ENCODE data around the gene NEGR1.

The NEGR1 gene

DNA sequence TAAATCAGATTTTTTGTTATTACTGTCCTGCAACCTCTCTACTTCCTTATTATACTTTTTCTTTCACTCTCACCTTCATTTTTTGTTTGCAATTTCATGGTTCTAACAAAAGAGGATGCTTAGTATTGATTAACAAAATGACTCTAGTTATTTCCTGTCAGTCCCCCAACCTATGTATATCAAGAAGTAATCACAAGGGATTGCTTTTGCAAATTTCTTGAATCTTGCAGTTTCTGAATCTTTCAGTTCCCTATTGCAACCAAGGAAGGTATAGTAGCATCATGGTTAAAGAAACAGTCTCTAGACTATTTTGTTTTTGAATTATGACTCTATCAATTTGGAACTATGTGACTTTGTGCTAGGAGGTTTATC is 446.9 kb downstream of the NEGR1 start:
- DNase-seq: no peak

DNA sequence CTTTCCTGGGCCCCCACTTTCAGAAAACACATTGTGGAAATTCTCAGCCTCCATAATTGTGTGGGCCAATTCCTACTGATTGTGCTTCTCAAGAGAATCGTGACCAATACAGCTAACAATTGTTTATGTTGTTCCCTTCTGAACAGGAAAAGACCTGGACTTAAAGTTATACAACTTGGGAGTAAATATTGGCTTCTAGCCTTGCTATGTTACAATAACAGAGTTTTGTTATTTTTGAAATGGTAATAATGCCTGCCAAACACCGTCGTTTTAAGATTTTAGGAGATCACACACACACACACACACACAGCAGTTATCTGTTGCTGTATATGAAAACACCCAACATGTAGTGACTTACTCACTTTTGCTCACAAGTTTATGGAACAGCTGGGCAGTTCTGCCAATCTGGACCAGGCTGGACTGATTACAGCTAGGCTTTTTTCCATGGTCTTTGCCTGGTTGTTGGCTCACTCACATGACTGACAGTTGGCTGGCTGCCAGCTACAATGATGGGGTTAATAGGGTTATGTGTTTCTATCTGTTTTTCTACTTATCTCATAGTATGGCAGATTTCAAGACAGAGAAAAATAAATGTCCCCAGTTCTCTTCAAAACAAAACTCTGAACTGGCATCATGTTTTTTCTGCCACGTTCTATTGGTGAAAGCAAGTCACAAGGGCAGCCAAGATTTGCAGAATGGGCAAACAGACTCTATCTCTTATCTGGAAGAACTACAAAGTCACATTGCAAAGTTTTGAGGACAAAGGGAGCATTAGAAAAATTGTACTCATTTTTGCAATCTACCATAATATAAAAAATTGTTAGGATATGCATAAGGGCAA is 447.5 kb downstream of the NEGR1 start:
- DNase-seq: no peak

DNA sequence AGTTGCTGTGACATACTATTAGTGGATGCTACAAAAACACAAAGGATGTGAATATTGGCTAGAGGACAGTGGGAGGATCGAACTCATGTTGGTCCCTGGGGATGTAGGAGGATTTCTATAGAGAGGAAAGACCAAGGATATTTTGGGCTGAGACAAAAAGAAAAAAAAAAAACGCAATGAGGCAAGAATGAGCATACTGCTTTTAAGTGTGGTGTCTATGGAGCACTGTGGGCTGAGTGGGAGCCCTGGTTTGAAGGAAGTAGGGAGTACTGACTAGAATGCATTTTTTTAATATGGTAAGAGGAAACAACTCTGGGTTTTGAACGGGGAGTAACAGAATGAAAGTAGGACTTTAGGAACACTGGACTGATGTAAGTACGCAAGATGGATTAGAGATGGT is 450.7 kb downstream of the NEGR1 start:
- no peak for DNase-seq

DNA sequence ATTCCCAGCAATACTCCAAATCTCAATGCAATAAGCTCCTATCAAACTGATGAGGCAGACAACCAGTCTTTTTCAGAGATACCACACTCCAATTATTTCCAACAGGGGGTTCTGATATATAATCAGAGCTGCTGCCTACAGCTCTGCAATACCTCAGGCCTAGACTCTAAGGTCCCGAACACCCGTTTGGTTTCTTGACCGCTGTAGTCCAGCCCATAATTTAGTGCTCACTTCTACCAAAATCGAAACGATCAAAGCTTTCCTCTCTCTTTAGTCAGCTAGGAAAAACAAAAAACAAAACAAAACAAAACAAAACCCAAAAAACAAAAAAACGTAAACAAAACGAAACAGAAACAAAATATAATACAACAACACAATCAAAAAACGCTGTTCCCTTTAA is 453.0 kb downstream of the NEGR1 start:
- no peak for DNase-seq

DNA sequence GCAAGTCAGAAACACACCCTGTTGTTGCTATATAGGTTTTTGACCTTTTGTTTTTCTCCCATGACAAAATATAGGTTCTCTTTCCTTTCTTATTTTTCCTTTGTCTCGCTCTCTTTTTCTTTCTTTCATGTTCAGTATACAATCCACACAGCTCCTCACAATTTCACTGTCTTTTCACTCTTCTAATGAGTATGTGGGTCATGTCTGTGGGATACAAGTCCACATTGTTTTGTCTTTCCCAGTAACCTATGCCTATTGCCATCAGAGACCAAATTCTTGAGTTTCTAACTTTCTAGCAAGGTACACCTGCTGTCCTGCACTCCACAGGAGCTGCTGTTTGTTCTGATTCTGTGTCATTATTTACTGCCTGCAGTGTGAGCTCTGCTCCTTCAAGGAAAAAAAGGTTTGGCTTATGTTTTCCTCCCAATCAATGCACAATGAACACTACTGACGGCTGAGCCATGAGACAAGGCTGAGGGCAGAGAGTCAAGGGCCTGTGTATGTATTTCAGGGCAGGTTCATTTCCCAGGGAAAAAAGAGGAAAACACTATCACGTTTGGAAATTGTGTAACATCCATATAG is 453.8 kb downstream of the NEGR1 start:
- DNase-seq: no peak

DNA sequence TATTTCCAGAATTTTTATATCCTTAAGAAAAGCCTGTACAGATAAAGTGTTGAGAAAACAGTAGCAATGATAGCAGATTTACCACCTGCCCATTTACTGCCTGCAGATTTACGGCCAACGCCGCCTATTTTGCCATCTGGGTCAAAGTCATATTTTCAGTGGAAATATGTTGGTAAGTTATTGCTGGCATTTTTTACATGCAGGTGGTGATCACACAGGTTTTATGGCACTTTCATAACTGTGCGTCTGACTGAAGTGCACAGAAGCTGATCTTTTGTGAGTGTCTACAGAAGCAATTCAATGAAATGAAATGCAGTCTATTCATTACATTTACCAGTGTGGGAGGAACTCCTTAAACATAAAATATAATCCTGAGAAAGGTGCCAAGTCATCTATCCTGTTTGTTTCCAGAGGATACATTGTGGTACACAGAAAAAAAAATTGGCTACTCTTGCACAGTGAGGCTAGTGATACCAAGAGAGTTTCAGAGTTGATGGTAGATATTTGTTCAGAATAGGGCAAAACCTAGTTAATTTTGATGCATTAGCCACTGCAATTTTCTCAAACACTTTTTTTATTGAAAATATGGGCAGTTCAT is 458.5 kb downstream of the NEGR1 start:
- no peak for DNase-seq

DNA sequence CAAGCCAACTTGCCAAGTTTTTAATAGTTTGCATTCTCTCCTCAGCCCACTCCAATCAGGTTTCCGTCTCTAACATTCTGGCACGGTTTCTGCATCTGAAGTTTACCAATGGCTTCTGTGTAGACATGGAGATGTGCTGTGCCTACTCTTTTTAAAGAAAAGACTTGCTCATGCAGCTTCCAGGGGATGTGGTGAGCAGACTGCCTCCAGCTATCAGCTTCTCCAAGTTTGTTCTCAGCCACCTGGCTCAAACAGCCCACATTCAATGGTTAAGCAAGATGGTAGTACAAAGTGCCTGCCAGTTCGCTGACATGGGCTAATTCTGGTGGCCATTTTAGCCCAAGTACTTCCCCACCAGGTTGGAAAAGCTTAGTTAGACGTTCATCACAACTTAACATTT is 465.3 kb downstream of the NEGR1 start:
- DNase-seq: no peak

DNA sequence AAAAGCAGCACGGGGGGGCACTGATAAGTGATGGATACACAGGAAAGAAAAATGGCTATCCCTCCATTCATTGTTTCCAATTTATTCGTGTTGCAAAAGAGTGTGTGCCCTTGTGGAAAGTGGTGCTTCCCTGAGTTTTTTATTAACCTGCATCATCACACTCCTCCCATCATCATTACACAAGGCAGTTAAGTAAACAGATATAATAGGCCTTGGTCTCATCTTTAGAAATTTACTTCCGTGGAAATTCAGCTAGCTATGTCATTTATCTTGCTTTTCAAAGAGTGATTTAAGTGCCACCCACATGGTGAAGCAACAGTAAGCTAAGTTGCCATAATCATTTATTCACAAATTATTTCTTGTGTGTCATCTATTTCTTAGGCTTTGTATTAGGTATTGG is 473.3 kb downstream of the NEGR1 start:
- DNase-seq: no peak

DNA sequence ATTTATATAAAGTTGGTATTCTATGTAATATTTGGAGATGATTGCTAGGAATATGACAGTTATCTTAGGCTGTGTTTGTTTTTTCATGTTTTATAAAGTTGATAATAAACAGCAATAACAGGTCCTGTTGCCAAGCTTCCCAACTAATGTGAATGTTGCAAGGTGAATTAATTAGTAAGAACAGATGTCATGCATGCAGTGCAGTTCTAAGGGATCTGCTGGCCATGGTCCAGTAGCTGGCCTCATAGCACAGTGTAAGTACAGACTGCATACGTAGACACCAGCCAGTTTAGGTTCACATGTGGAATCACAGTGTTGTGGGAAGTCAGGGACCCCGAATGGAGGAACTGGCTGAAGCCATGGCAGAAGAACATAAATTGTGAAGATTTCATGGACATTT is 478.2 kb downstream of the NEGR1 start:
- DNase-seq: no peak

DNA sequence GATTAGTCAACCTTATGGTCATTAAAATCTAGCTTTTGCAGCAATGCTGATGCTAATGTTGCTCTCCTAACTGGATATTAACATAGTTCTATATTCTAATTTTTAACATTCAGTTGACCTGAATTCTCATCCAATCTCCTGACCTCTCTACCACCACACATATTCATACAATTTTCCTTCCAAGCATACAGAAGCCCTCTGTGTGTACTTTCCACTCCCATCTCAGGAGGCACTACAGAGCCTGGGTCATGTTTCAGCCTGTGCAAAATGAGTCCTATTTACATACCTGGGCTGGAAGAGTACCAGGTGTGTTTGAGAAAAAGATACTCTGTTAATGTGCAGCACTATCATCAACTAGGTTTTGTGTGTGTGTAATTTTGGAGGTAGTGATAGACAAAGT is 486.3 kb downstream of the NEGR1 start:
- DNase-seq: no peak

DNA sequence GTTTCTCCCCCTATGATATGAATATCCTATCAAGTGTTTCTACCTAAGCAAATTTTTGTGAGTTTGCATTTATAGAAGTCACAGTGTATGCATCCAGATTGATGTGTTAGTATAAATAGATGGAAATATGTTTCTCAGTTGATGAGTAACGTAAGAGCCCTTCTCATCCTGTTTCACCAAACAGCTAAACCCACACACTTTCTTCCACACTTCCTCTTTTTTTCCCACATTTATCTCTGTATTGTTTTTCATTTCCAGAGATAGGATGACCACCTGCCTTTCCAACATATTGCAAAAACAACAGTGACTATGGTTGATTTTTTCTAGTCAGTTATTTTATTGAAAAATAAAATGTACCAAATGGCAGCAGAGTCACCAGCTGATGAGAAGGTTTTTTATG is 490.1 kb downstream of the NEGR1 start:
- DNase-seq: no peak

DNA sequence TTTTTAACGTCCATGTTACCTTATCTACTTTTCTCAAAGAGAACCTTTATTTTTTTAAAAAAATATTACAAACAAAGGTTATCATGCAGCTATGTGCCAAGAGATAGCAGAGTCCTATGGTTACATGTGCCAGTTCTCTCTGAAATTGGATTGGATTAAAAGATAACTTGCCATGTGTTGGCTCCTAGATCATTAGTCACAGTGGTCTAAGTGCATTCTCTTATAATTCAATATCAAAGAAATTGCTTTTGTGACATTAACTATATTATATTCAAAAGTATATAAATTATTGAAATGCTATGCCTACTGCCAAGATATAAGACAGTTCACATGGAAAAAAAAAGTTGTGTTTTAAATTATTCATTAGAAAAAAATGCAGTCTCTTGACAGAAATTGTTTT is 494.2 kb downstream of the NEGR1 start:
- DNase-seq: no peak

DNA sequence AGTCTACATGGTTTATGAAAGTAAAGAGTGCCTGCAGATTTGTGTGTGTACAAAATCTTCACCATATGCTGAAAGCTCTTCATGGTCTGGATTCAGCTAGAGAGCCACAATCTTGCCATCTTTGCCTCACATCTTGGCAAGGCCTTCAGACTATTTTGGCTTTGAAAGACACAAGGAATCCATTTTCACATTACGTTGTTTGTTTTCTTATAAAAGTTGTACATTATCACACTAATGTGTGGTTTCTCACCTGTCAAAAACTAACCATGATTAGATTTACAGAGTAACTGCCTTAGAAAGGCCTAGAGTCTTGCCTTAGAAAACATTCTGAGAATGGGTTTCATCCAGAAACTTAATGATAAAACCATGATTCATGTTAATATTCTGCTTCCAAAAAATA is 494.6 kb downstream of the NEGR1 start:
- no peak for DNase-seq

DNA sequence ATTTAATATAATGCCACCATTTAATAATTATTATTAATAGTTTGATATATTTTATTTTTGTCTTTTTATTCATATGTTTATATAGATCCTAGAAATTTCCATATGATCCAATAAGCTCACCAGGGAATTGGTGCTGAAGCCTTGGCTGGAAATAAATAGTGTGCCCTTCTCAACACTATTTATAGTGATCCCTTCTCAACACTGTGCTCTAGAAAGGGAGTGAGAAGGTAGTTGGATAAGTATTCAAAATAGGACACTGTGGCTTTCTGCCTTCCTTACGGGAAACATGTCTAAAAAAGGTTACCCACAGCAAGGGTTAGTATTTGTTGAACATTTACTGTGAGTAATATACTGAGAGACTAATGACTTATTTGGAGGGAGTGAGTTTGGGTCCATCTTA is 496.1 kb downstream of the NEGR1 start:
- DNase-seq: no peak

DNA sequence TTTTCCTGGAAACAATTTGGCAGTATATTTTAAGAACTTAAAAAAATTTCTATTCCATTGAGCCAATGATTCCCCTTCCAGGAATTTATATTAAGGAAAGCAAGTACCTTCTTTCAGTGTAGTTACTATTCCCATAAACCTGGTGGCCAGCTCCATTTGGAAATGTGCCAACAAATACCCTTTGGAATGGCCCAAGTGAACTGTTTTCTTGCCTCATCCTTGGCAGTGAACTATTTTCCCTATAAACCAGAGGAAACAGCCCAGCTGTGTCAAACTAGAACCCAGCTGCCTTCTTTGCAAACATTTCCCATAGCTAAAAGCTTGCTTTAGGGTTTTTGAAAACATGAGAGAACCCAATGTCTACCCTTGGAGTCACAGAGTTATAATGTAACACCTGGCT is 496.9 kb downstream of the NEGR1 start:
- DNase-seq: no peak

DNA sequence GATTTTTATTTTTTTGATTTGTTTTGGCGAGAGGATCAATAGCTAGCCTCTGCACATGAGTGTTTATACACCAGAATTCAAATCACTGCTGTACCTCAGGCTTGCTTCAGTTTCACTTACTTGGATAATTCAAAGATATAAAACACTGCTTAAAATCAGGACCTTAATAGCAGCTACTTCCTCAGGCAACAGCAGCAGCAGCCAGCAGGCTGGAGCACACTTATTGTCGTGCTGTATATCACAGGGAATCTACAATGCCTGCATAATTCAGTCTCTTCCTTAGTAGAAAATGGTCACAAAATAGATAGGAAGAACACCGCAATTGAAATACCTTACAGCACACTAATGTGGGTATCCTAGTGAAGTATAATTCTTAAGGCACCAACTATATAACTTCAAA is 497.3 kb downstream of the NEGR1 start:
- no peak for DNase-seq

DNA sequence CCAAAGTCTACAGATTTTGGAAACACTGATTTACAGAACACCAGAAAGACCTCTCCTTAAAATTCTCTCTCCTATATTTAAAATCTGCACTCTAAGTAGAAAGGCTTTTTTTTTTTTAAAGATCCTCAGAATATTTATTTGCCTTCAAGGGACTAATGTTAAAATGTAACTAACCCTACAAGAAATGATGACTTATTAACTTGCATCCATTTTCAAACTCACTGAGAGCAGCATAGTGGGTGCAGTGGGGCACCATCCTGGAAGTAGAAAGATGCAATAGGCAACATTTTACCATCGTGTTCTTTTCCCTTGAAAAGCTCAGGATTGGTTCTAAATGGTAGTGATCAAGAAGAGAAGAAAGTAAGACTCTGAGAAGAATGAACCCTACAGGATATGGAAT is 498.1 kb downstream of the NEGR1 start:
- no peak for DNase-seq

DNA sequence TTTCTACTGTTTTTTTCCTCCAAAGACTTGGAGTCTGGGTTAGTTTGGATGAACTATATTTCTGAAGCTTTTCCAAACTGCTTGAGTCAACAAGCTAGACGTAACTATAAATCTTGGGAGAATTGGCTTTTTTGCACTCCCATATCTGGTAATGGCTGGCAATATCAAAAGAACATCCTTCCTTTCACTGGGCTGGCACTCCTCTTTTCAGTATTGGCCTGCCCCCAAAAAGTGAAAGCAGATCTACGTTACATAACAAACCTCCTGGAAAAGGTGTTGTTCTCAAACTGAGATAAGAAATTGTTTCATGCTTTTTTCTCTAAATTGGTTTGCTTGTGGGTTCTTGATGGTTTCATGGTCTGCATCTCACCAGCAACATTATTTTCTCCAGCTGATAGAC is 499.3 kb downstream of the NEGR1 start:
- no peak for DNase-seq

DNA sequence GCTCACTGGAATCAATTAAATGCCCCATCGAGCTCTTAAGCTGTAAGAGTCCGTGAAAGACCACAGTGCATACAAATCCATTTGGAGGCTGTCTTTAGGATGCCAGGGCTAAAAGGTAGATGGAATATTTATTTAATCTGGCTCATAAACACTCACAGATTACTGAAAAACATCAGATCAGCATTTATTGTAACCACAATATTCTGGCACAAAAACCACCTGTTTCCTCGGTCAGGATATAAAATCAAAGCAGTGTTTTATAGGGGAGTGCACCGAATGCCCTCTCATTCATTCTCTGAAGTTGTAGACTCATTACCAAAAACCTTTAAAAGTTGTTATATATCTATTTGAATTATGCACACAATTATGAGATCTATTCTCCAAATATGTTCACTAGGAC is 500.9 kb downstream of the NEGR1 start:
- no peak for DNase-seq

DNA sequence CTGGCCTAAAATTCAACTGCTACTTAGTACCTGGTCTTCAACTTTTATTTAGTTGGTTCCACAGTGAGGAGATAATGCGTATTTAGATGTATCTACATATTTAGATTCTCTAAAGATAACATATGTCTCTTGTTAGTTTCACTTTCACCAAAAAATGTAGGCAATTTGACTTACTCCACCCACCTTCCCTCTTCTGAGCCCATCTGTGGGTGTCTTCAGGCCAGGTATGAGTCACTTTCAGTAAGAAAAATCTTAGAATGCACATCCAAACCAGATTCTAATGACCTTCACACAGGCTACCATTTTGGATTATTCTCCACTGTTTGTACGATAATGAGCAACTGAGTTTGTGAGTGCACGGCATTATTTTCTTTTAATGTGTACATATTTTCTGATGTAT is 501.7 kb downstream of the NEGR1 start:
- DNase-seq: no peak

DNA sequence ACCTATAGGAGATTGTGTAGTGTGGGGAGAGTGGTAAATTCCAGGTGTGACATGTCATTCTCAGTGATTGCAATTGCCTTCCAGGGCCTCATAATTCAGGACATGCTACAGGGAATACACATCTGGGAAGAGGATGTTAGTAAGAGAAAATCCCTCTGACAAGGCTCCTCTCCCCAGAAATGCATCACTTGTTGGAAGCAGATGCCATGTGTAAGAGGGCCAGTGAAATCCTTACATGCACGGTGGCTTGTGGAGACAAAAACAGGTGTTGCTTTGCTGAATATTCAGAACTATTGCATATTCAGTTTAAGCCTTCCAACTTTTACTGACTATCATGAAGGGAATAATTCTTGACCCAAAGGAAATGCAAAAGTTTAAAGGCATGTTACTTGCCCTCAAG is 503.4 kb downstream of the NEGR1 start:
- DNase-seq: no peak

DNA sequence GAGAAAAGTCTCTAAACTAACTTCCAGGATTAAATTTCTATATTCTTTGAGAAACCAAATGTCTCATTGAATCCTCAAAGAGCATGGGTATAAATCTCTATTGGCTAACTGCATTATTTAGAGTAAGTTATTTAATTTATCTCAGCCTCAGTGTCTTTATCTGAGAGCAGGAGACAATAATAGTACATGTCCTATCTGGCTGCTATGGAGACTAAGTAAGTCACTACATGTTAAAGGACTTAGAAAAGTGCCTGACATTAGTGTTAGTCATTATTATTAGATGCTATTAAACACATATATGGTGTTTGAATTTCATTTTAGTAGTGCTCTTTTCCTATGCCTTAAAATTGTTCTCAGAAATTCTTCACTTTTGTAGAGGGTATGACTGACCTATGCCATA is 505.2 kb downstream of the NEGR1 start:
- DNase-seq: no peak

DNA sequence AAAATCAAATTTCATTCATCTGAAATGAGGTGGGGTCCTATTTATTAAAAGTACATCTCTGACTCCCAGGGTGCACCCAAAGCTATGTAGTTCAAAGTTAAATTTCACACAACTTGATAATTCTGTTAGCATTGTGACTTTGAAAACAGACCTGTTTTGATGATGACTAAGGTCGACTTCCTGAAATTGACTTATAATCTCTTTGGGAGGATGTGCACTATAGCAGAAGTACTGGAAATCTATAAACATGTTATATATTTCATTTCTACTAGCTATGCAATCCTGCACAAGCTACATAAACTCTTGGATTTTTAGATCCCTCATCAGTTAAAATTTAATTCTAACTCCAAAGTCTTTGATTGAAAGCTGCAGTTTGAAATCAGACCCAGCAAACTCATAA is 507.6 kb downstream of the NEGR1 start:
- no peak for DNase-seq

DNA sequence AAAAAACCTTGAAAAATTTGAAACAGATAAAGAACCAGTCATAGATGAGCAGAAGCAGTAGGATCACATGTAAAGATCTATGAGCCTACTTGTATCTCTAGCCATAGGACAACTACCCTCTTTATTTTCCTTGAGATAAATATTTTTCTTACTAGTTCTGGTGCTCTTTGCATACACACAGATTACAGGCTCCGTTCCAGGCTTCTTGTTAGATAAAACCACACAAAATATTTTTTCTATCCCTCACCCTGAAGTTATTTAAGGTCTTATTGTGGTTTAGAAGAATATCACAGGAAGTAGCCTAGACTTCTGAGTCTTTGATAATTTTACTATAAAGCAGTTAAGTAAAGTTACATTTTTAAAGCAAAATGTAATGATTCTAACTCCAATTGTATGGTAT is 512.2 kb downstream of the NEGR1 start:
- no peak for DNase-seq

DNA sequence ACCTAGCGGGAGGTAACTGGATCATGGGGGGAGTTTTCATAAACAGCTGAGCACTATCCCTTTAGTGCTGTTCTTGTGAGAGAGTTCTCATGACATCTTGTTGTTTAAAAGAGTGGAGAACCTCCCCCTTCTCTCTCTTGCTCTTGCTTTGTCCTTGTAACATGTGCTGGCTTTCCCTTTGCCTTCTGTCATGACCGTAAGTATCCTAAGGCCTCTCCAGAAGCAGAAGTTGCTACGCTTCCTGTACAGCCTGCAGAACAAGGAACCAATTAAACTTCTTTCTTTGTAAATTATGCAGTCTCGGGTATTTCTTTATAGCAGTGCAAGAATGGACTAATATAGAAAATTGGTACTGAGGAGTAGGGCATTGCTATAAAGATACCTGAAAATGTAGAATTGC is 515.6 kb downstream of the NEGR1 start:
- DNase-seq: no peak
